Endodermal cell (in vitro differentiated cells): ENCODE data around the gene SCFD2. TPM values are rescaled to one million over a fixed set of nuclear protein-coding genes. Genes with fewer than 3 reads are reported as not detected.

Experiments
- DNase-seq: peaks from one replicate; pipeline ENCODE4 v3.0.0-alpha.2; 2017
- H3K27ac ChIP-seq: 2 replicates; pipeline ENCODE4 v1.5.1; 2013; ENCODE audit warnings: mild to moderate bottlenecking, low read depth, low read length, moderate library complexity
- H3K27me3 ChIP-seq: 2 replicates; pipeline ENCODE4 v1.6.1; 2013; ENCODE audit warnings: mild to moderate bottlenecking, low read length, moderate library complexity; ENCODE audit not compliant: insufficient read depth, control insufficient read depth, poor library complexity, severe bottlenecking
- H3K36me3 ChIP-seq: 2 replicates; pipeline ENCODE4 v1.7.0; 2013; ENCODE audit warnings: mild to moderate bottlenecking, low read length, moderate library complexity; ENCODE audit not compliant: control insufficient read depth, insufficient read depth
- H3K4me1 ChIP-seq: one replicate; pipeline ENCODE4 v1.7.0; 2013; ENCODE audit warnings: low read length; ENCODE audit not compliant: control insufficient read depth, insufficient read depth
- H3K4me3 ChIP-seq: 2 replicates; pipeline ENCODE4 v1.5.1; 2013; ENCODE audit warnings: mild to moderate bottlenecking, low read length, moderate library complexity
- H3K9ac ChIP-seq: 2 replicates; pipeline ENCODE4 v1.6.1; 2013; ENCODE audit warnings: mild to moderate bottlenecking, low read length, moderate library complexity; ENCODE audit not compliant: poor library complexity, severe bottlenecking; ENCODE audit errors: extremely low read depth
- H3K9me3 ChIP-seq: 2 replicates; pipeline ENCODE4 v1.6.1; 2013; ENCODE audit warnings: mild to moderate bottlenecking, low read length, moderate library complexity; ENCODE audit not compliant: control insufficient read depth
- H3K27ac Mint-ChIP-seq: 2 replicates; pipeline ENCODE4 v1.8.0; 2020; ENCODE audit warnings: mixed read lengths
- H3K27me3 Mint-ChIP-seq: 2 replicates; pipeline ENCODE4 v1.8.0; 2021; ENCODE audit warnings: mild to moderate bottlenecking, mixed read lengths; ENCODE audit not compliant: insufficient read depth
- H3K36me3 Mint-ChIP-seq: 2 replicates; pipeline ENCODE4 v1.8.0; 2020; ENCODE audit warnings: low read depth, mixed read lengths
- H3K4me1 Mint-ChIP-seq: 2 replicates; pipeline ENCODE4 v1.8.0; 2020; ENCODE audit warnings: mixed read lengths
- H3K4me3 Mint-ChIP-seq: 2 replicates; pipeline ENCODE4 v1.8.0; 2020; ENCODE audit warnings: mild to moderate bottlenecking, moderate library complexity, mixed read lengths
- H3K9me3 Mint-ChIP-seq: 2 replicates; pipeline ENCODE4 v1.8.0; 2020; ENCODE audit warnings: mild to moderate bottlenecking, mixed read lengths
- CTCF ChIP-seq: fragments of 200-600 bp; sonication (generic); conservative IDR thresholded peaks from 2 replicates; pipeline ENCODE4 v1.5.0; 2021; ENCODE audit warnings: antibody characterized with exemption, mild to moderate bottlenecking
- WGBS, 2 experiments: methylation state at CpG; one replicate each; pipeline versions ENCODE4 v1.1.5 to v1.1.7; 2013; ENCODE audit warnings: missing lambda C conversion rate in 2 of 2, mixed read lengths in 1 of 2; ENCODE audit not compliant: insufficient coverage in 1 of 2, insufficient read length in 1 of 2; 5-methylcytosine and 5-hydroxymethylcytosine counted together
- total RNA-seq, 2 donors: library from RNA; stranded (reverse); fragmentation: NEBNext Ultra II Directional in 1 of 2; extraction: Animal tissue kit (Norgen Biotek cat#: 25700) in 1 of 2; gene quantifications; 2 replicates in 1 of 2; 3 replicates in 1 of 2; pipeline ENCODE4 v1.2.1, GENCODE V29; 2021

The SCFD2 gene
- total RNA-seq, 2 donors from 2014 or later, result 5.7 to 6.5 TPM

GRCh38 chr4:53151489-53151788 is 214.4 kb downstream of the SCFD2 start:
- Mint-ChIP-seq H3K9me3 (peaks cover 2% of the 10 kb centered on the region), H3K4me3 (no peak overlapping the region), H3K36me3 (no peaks in the 10 kb centered on the region), H3K27ac (no peak overlapping the region), H3K4me1 (no peaks in the 10 kb centered on the region), H3K27me3 (no peaks in the 10 kb centered on the region)
- WGBS, 2 experiments, result 88 to 93% methylated on average over 3 of the region's 3 CpGs
- DNase-seq, result no peak
- no peak overlapping the region for H3K27ac ChIP-seq
- no peaks in the 10 kb centered on the region for H3K4me1 ChIP-seq
- no peaks in the 10 kb centered on the region for H3K27me3 ChIP-seq
- H3K9ac ChIP-seq, result no peak overlapping the region
- H3K9me3 ChIP-seq, result no peaks in the 10 kb centered on the region
- no peak overlapping the region for H3K4me3 ChIP-seq
- TF ChIP-seq CTCF, result no peak
- no peaks in the 10 kb centered on the region for H3K36me3 ChIP-seq

- 88 to 97% methylated on average over 1 to 2 of the region's 4 CpGs for WGBS, 2 experiments
These were observed 215.0 kb downstream of the SCFD2 start for GRCh38 chr4:53150631-53151488.

DNA sequence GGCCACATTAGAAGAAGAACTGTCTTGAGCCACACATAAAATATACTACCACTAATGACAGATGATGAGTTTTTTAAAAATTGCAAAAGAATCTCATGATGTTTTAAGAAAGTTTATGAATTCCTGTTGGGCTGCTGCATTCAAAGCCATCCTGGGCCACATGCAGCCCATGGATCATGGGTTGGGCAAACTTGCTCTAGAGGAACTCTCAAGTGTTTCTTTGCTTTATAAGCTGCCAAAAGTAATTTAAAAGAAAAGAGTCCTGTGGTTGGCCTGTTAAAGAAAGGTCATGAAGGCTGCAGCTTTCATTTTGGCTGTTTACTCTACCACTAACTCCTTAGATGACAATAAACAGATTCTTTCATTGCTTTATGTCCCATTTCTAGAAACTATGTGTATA is 218.2 kb downstream of the SCFD2 start:
- H3K36me3 ChIP-seq, result no peaks in the 10 kb centered on the region
- Mint-ChIP-seq H3K27ac (no peak overlapping the region), H3K36me3 (no peaks in the 10 kb centered on the region), H3K4me3 (no peak overlapping the region), H3K27me3 (no peaks in the 10 kb centered on the region), H3K4me1 (no peaks in the 10 kb centered on the region), H3K9me3 (peaks cover 2% of the 10 kb centered on the region)
- no peak for DNase-seq
- TF ChIP-seq CTCF, result no peak
- no peaks in the 10 kb centered on the region for H3K4me1 ChIP-seq
- H3K27ac ChIP-seq, result no peak overlapping the region
- H3K9me3 ChIP-seq, result no peaks in the 10 kb centered on the region
- H3K27me3 ChIP-seq, result no peaks in the 10 kb centered on the region
- no peak overlapping the region for H3K4me3 ChIP-seq
- H3K9ac ChIP-seq, result no peak overlapping the region

More at GRCh38 chr4:53150631-53151488, 215.0 kb downstream of the SCFD2 start:
- TF ChIP-seq CTCF, result no peak
- H3K27ac ChIP-seq, result no peak overlapping the region
- Mint-ChIP-seq H3K9me3 (peaks cover 2% of the 10 kb centered on the region), H3K27me3 (no peaks in the 10 kb centered on the region), H3K27ac (no peak overlapping the region), H3K36me3 (no peaks in the 10 kb centered on the region), H3K4me1 (no peaks in the 10 kb centered on the region), H3K4me3 (no peak overlapping the region)
- DNase-seq, result no peak
- H3K9me3 ChIP-seq, result no peaks in the 10 kb centered on the region
- H3K4me1 ChIP-seq, result no peaks in the 10 kb centered on the region
- H3K9ac ChIP-seq, result no peak overlapping the region
- no peak overlapping the region for H3K4me3 ChIP-seq
- H3K27me3 ChIP-seq, result no peaks in the 10 kb centered on the region
- no peaks in the 10 kb centered on the region for H3K36me3 ChIP-seq
